ENCODE measurements around the gene GPR171.

DNA sequence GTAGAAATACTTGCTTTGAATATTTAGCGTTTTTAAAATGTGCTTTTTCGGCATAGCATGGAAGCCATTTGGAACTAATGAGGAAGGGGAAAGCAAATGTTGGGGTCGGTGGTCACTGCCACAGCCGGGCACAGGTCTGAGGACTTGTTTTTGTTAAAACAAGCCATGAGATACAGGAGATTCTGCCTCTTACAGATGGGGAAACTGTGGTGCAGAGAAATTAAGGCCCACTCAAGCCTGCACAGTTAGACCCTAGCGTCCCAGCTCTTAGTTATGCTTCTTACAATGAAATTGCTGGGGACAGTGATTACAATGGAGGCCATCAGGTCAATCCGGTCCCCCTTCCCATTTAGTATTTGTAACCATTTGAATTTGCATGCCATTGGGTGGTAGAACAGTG, 2.5 kb upstream of the GPR171 start:
- TF ChIP-seq SUZ12 (IDR thresholded peaks at IDR 0.05) = no peak
- TF ChIP-seq SP1 (IDR thresholded peaks at IDR 0.05) = no peak
- TF ChIP-seq ELF4 (IDR thresholded peaks at IDR 0.05) = no peak
- no peak for TF ChIP-seq NFRKB (IDR thresholded peaks at IDR 0.05)
- no peak for TF ChIP-seq ARNT (IDR thresholded peaks at IDR 0.05)
- no peak for TF ChIP-seq FOXM1 (IDR thresholded peaks at IDR 0.05; ENCODE audit: borderline replicate concordance)
- TF ChIP-seq FOXA1 (IDR thresholded peaks at IDR 0.05) = no peak
- no peak for TF ChIP-seq BHLHE40 (IDR thresholded peaks at IDR 0.05; ENCODE audit: borderline replicate concordance)

All from HEK293T (cell line).